Fibroblast of pulmonary artery (primary cell): ENCODE measurements around the gene CENPK.

Experiments used
- DNase-seq: peaks from one replicate; pipeline ENCODE4 v3.0.0-alpha.2; 2010; ENCODE audit warnings: low read depth
- H3K4me3 ChIP-seq: replicated peaks from 2 replicates; pipeline ENCODE4 v1.5.1; 2011; ENCODE audit warnings: low read depth, mild to moderate bottlenecking, control low read depth, low read length, moderate library complexity
- CTCF ChIP-seq: IDR thresholded peaks from 2 replicates; pipeline ENCODE4 v1.5.1; 2011; ENCODE audit warnings: mild to moderate bottlenecking, control low read depth, low read length, inconsistent platforms; ENCODE audit errors: missing control alignments

The CENPK gene

DNA sequence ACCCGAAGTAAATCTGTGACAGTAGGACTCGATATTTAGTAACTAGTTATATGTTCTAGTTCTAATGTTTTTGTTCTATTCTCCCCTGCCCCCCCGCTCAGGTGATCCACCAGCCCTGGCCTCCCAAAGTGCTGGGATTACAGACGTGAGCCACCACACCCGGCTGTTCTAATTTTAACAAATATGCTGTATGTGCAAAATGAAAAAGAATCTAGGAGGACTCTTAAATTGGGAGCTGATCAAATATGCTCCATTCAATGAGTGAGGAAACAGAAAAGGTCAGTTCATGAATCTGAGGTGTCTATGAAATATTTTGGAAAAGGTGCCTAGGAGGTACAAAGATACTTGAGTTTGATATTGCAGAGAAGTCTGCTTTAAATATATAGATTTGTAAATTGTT is 16.8 kb downstream of the CENPK start:
- H3K4me3 ChIP-seq = no peak overlapping the region
- no peak for DNase-seq
- TF ChIP-seq CTCF = no peak

GRCh38 chr5:65544473-65544872 is 18.5 kb downstream of the CENPK start:
- DNase-seq = no peak
- no peak for TF ChIP-seq CTCF

GRCh38 chr5:65539827-65540226 is 23.1 kb downstream of the CENPK start:
- TF ChIP-seq CTCF = no peak

More at GRCh38 chr5:65544473-65544872, 18.5 kb downstream of the CENPK start:
- H3K4me3 ChIP-seq = no peak overlapping the region

GRCh38 chr5:65535529-65535987 is 27.4 kb downstream of the CENPK start:
- no peak for TF ChIP-seq CTCF
- no peak for DNase-seq
- H3K4me3 ChIP-seq = no peak overlapping the region

More at GRCh38 chr5:65539827-65540226, 23.1 kb downstream of the CENPK start:
- H3K4me3 ChIP-seq = no peak overlapping the region
- peak; percentile 10 for DNase-seq

- DNase-seq = no peak
- no peak overlapping the region for H3K4me3 ChIP-seq
- TF ChIP-seq CTCF = no peak
These were observed 32.1 kb downstream of the CENPK start for GRCh38 chr5:65530904-65531303.

- no peak for TF ChIP-seq CTCF
- DNase-seq = no peak
- no peak overlapping the region for H3K4me3 ChIP-seq
These were observed 37.2 kb downstream of the CENPK start for GRCh38 chr5:65525726-65526125.

DNA sequence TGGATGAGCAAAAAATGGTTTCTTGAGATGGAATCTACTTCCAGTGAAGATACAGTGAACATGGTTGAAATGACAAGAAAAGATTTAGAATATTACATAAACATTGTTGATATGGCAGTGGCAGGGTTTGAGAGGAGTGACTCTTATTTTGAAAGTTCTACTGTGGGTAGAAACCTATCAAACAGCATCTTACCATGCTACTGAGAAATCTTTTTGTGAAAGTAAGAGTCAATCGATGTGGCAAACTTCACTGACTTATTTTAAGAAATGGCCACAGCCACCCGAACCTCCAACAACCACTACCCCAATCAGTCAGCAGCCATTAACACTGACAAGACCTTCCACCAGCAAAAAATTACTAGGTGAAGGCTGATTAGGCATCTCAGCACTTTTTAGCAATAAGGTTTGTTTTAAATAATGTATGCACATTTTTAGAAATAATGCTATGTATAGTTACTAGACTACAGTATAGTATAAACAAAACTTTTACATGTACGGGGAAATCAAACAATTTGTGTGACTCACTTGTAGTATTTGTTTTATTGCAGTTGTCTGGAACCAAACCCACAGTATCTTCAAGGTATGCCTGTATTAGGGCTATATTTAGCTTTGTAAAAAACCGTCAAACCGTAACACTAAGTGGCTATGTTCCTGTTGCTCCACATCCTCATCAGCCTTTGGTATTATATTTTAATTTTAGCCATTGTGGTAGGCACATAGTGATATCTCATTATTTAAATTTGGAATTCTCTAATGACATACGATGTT is 50.6 kb downstream of the CENPK start:
- no peak overlapping the region for H3K4me3 ChIP-seq
- no peak for TF ChIP-seq CTCF
- DNase-seq = no peak
